Progenitor cell of endocrine pancreas (in vitro differentiated cells): ENCODE measurements around the gene CPZ. TPM values are rescaled to one million over a fixed set of nuclear protein-coding genes. Genes with fewer than 3 reads are reported as not detected.

Source experiments
- DNase-seq: peaks from one replicate; pipeline ENCODE4 v3.0.0; 2021; ENCODE audit warnings: low spot score; ENCODE audit not compliant: unreplicated experiment
- H3K27ac Mint-ChIP-seq: 2 replicates; pipeline ENCODE4 v1.8.0; 2021; ENCODE audit warnings: mild to moderate bottlenecking, moderate library complexity, mixed read lengths
- H3K27me3 Mint-ChIP-seq: 2 replicates; pipeline ENCODE4 v1.8.0; 2021; ENCODE audit warnings: mixed read lengths
- H3K36me3 Mint-ChIP-seq: 2 replicates; pipeline ENCODE4 v1.8.0; 2022; ENCODE audit warnings: mixed read lengths; ENCODE audit not compliant: insufficient read depth
- H3K4me1 Mint-ChIP-seq: 2 replicates; pipeline ENCODE4 v1.8.0; 2021; ENCODE audit warnings: low read depth, mixed read lengths
- H3K4me3 Mint-ChIP-seq: 2 replicates; pipeline ENCODE4 v1.8.0; 2021; ENCODE audit warnings: low read depth, mild to moderate bottlenecking, moderate library complexity, mixed read lengths
- H3K9me3 Mint-ChIP-seq: 2 replicates; pipeline ENCODE4 v1.8.0; 2021; ENCODE audit warnings: low read depth, mixed read lengths
- CTCF ChIP-seq: fragments of 200-600 bp; sonication (generic); IDR thresholded peaks from one replicate; pipeline ENCODE4 v1.5.0; 2021; ENCODE audit warnings: antibody characterized with exemption, mild to moderate bottlenecking; ENCODE audit not compliant: unreplicated experiment
- total RNA-seq: library from RNA; stranded (reverse); gene quantifications from 2 replicates; pipeline ENCODE4 v1.2.1, GENCODE V29; 2021

CPZ gene
- total RNA-seq, 1 donor from 2014 or later, result 0.19 TPM

GRCh38 chr4:8643441-8643840, 50.9 kb downstream of the CPZ start:
- DNase-seq, result no peak
- no peaks in the 10 kb centered on the region for H3K9me3 Mint-ChIP-seq

GRCh38 chr4:8643986-8644385, 51.4 kb downstream of the CPZ start:
- no peak for TF ChIP-seq CTCF
- Mint-ChIP-seq H3K4me1 (peaks cover 4% of the 10 kb centered on the region), H3K36me3 (no peaks in the 10 kb centered on the region), H3K27me3 (peaks cover 38% of the 10 kb centered on the region), H3K9me3 (no peaks in the 10 kb centered on the region), H3K4me3 (no peak overlapping the region), H3K27ac (no peak overlapping the region)
- DNase-seq, result no peak

More at GRCh38 chr4:8643441-8643840, 50.9 kb downstream of the CPZ start:
- no peak for TF ChIP-seq CTCF
- H3K4me1 Mint-ChIP-seq, result peaks cover 4% of the 10 kb centered on the region
- H3K36me3 Mint-ChIP-seq, result no peaks in the 10 kb centered on the region
- no peak overlapping the region for H3K4me3 Mint-ChIP-seq
- H3K27ac Mint-ChIP-seq, result no peak overlapping the region
- H3K27me3 Mint-ChIP-seq, result peaks cover 40% of the 10 kb centered on the region

- Mint-ChIP-seq H3K27ac (no peak overlapping the region), H3K4me1 (peaks cover 7% of the 10 kb centered on the region), H3K4me3 (no peak overlapping the region), H3K9me3 (no peaks in the 10 kb centered on the region), H3K27me3 (peaks cover 38% of the 10 kb centered on the region), H3K36me3 (no peaks in the 10 kb centered on the region)
- TF ChIP-seq CTCF, result no peak
- no peak for DNase-seq
These were observed 51.9 kb downstream of the CPZ start for GRCh38 chr4:8644461-8644891.

GRCh38 chr4:8644966-8645752, 52.6 kb downstream of the CPZ start:
- peaks cover 7% of the 10 kb centered on the region for H3K4me1 Mint-ChIP-seq

DNA sequence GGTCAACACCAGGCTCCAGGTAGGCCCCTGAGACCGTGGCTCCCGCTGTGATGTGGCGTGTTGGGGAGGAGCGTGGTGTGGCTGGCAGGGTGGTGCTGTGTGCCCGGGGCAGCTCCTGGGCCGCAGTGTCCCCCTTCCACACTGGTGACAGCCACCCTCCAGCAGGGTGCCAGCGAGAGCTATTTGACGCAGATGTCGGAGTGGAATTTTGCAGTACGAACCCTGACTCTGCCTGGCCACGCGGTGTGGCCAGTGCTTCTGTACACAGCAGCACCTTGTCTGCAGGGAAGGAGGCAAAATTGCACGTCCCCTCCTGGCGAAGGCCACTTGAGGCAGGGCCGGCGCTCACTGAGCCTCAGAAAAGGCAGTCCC, 53.2 kb downstream of the CPZ start:
- no peak for TF ChIP-seq CTCF
- no peaks in the 10 kb centered on the region for H3K9me3 Mint-ChIP-seq
- no peak overlapping the region for H3K27ac Mint-ChIP-seq
- peaks cover 7% of the 10 kb centered on the region for H3K4me1 Mint-ChIP-seq
- H3K4me3 Mint-ChIP-seq, result no peak overlapping the region
- H3K27me3 Mint-ChIP-seq, result peaks cover 35% of the 10 kb centered on the region
- no peak for DNase-seq
- H3K36me3 Mint-ChIP-seq, result no peaks in the 10 kb centered on the region

More at GRCh38 chr4:8644966-8645752, 52.6 kb downstream of the CPZ start:
- Mint-ChIP-seq H3K36me3 (no peaks in the 10 kb centered on the region), H3K9me3 (no peaks in the 10 kb centered on the region), H3K27me3 (peaks cover 37% of the 10 kb centered on the region), H3K4me3 (no peak overlapping the region), H3K27ac (no peak overlapping the region)
- no peak for TF ChIP-seq CTCF
- DNase-seq, result no peak
